Activated CD8-positive, alpha-beta T cell treated with anti-CD3 and anti-CD28 coated beads, Interleukin-2, amount 10 ng/mL, durations not matched to agents 7 days and 5 days (primary cell): Measurements from ENCODE around the gene AGAP3. TPM values are rescaled to one million over a fixed set of nuclear protein-coding genes. Genes with fewer than 3 reads are reported as not detected.

Experiments
- ATAC-seq: fragments of 150-1000 bp; cut with Tn5 transposase; one replicate; pipeline ENCODE4 v1.10.0; 2021; ENCODE audit warnings: moderate library complexity
- CTCF ChIA-PET: fragments of 350-600 bp; sonication (Branson Sonifier 250); formaldehyde crosslinking; loops from one replicate; lab custom pipeline; 2021; ENCODE audit warnings: antibody characterized with exemption; lab: Charles Lee
- POLR2A ChIA-PET: fragments of 350-600 bp; sonication (Branson Sonifier 250); formaldehyde crosslinking; loops from one replicate; lab custom pipeline; 2021; ENCODE audit warnings: antibody characterized with exemption; lab: Charles Lee
- DNase-seq: peaks from one replicate; pipeline ENCODE4 v3.0.0-alpha.2; 2020
- H3K27ac Mint-ChIP-seq: one replicate; pipeline ENCODE4 v1.8.0; 2021; ENCODE audit warnings: mild to moderate bottlenecking, mixed read lengths
- H3K27me3 Mint-ChIP-seq: one replicate; pipeline ENCODE4 v1.8.0; 2021; ENCODE audit warnings: low read depth, mixed read lengths
- H3K36me3 Mint-ChIP-seq: one replicate; pipeline ENCODE4 v1.8.0; 2021; ENCODE audit warnings: low read depth, mixed read lengths
- H3K4me1 Mint-ChIP-seq: one replicate; pipeline ENCODE4 v1.8.0; 2021; ENCODE audit warnings: low read depth, mixed read lengths
- H3K4me3 Mint-ChIP-seq: one replicate; pipeline ENCODE4 v1.8.0; 2021; ENCODE audit warnings: mild to moderate bottlenecking, mixed read lengths
- H3K9me3 Mint-ChIP-seq: one replicate; pipeline ENCODE4 v1.8.0; 2022; ENCODE audit warnings: mixed read lengths; ENCODE audit not compliant: insufficient read depth
- total RNA-seq, 2 experiments: library from RNA; stranded (reverse); gene quantifications; one replicate each; pipeline ENCODE4 v1.2.3, GENCODE V29; 2021

AGAP3 gene
- total RNA-seq, 2 experiments from 2014 or later, result 12.1 to 12.6 TPM

- ChIA-PET CTCF (no interaction called here), POLR2A (no interaction called here)
- Mint-ChIP-seq H3K4me1 (peaks cover 5% of the 10 kb centered on the region), H3K4me3 (no peak overlapping the region), H3K27ac (no peak overlapping the region), H3K9me3 (no peaks in the 10 kb centered on the region), H3K36me3 (no peaks in the 10 kb centered on the region), H3K27me3 (no peaks in the 10 kb centered on the region)
- no peak for ATAC-seq
- DNase-seq, result no peak
Observed at GRCh38 chr7:151131592-151132293, 45.5 kb downstream of the AGAP3 start.

DNA sequence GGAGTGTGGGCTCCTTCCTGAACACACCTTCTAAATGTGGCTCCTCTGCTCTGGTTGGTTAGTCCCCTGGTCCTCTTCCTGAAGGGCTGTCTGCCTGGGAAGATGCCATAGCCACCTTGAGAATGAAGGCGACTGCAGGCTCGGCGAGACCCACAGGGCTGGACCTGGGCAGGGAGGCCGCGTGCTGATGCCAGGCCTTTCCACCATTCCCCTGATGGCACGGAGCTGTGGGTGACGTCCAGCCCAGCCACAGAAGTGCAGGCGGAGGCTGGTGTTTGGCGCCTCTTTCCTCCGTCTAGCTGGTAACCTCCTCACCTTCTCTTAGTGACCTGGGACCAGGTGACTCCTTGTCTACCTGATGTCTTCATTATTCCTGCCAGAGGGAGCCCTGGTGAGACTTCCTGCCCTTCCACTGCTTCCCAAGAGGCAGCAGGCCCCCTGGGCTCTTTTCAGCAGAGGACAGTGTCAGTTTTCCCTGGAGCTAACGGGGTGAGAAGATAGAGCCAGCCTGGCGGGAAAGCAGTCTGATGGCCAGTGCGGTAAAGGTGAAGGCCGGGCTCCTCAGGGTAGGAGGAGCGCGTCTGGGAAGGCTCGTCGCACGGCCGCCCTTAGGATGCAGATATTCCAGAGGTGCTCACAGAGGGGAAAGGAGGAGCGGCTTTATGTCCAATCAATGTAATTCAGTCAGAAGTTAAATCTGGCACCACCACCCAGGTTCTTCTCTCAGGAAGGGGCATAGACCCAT, 46.4 kb downstream of the AGAP3 start:
- Mint-ChIP-seq H3K4me1 (peaks cover 5% of the 10 kb centered on the region), H3K9me3 (no peaks in the 10 kb centered on the region), H3K27me3 (no peaks in the 10 kb centered on the region), H3K27ac (no peak overlapping the region), H3K36me3 (no peaks in the 10 kb centered on the region), H3K4me3 (no peak overlapping the region)
- ATAC-seq (no peak), DNase-seq (no peak)
- POLR2A ChIA-PET, result no interaction called here
- CTCF ChIA-PET, result no interaction called here

- H3K36me3 Mint-ChIP-seq, result no peaks in the 10 kb centered on the region
- H3K9me3 Mint-ChIP-seq, result no peaks in the 10 kb centered on the region
- DNase-seq (no peak), ATAC-seq (no peak)
- no peaks in the 10 kb centered on the region for H3K27me3 Mint-ChIP-seq
- no peak overlapping the region for H3K4me3 Mint-ChIP-seq
- H3K4me1 Mint-ChIP-seq, result peaks cover 5% of the 10 kb centered on the region
- CTCF ChIA-PET, result no interaction called here
- POLR2A ChIA-PET, result no interaction called here
- H3K27ac Mint-ChIP-seq, result no peak overlapping the region
Observed at GRCh38 chr7:151133266-151133985, 47.2 kb downstream of the AGAP3 start.

DNA sequence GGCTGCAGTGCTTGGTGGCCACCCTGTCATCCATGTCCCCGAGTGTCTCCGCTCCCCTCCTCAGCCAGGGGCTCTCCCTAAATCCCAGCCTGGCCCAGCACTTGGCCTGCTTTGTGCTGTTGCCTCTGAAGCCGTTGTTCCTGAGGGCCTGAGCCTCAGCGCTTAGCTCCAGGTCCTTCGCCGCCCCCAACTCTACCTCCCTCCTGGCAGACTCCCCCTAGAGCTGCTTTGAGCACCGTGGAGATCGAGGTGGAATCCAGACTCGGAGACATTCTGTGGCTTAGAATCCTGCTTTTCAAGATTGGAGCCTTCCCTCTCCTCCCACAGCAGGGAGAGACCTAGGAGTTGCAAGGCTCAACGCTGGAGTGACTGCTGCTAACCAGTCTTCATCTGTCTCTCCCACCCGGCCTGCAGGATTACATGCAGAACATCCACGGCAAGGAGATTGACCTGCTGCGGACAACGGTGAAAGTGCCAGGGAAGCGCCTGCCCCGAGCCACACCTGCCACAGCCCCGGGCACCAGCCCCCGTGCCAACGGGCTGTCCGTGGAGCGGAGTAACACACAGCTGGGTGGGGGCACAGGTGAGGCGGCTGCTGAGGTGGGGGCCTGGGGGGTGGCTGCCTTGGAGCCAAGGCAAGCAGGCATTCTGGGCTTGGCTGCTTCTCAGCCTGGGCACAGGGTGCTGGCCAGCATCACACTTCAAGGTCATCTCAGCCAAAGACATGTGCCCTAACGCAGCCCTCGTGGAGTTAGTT, 47.9 kb downstream of the AGAP3 start:
- no peaks in the 10 kb centered on the region for H3K9me3 Mint-ChIP-seq
- no peaks in the 10 kb centered on the region for H3K27me3 Mint-ChIP-seq
- ATAC-seq, result no peak
- DNase-seq, result no peak
- H3K36me3 Mint-ChIP-seq, result no peaks in the 10 kb centered on the region
- H3K4me1 Mint-ChIP-seq, result peaks cover 5% of the 10 kb centered on the region
- POLR2A ChIA-PET, result no interaction called here
- CTCF ChIA-PET, result no interaction called here
- no peak overlapping the region for H3K27ac Mint-ChIP-seq
- no peak overlapping the region for H3K4me3 Mint-ChIP-seq

DNA sequence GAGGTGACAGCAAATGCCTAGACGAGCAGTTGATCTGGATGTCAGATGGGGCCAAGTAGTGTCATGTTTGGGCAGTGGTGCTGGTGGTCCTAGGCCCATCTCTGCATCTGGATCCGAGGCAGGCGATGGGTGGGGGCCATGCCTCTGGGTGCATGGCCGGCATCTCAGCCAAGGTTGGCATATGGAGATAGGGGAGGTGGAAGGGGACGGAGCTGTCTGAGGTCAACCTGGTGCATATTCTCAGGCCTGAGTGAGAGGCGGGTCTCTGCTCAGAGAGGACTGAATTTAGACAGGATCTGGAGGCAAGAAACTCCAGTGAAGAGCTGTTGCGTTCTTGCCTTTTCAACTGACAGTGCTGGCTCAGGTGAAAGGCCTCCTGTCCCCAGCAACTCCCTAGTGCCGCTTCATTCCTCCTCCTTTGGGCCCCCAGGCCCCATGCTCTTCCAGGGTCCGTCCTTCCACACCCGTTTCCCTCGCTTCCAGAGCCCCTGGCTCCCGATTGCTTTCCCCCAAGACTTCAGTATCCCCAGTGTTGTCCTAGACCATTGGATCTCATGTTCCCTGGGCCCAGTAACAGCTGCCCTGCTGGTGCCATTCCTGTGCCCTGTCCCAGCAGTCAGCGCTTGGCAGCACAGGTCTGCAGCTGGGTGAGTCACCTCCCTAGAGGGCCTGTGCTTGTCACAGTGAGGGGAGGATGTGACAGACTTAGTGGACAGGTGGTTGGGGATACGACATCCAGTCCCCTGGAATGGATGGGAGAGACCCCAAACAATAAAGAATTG, 48.7 kb downstream of the AGAP3 start:
- Mint-ChIP-seq H3K9me3 (no peaks in the 10 kb centered on the region), H3K4me3 (no peak overlapping the region), H3K36me3 (no peaks in the 10 kb centered on the region), H3K27me3 (no peaks in the 10 kb centered on the region), H3K4me1 (peaks cover 5% of the 10 kb centered on the region), H3K27ac (no peak overlapping the region)
- POLR2A ChIA-PET, result no interaction called here
- DNase-seq (no peak), ATAC-seq (no peak)
- CTCF ChIA-PET, result no interaction called here

- ATAC-seq, result no peak
- no peak overlapping the region for H3K4me3 Mint-ChIP-seq
- H3K27me3 Mint-ChIP-seq, result no peaks in the 10 kb centered on the region
- H3K27ac Mint-ChIP-seq, result no peak overlapping the region
- no peaks in the 10 kb centered on the region for H3K9me3 Mint-ChIP-seq
- no peaks in the 10 kb centered on the region for H3K36me3 Mint-ChIP-seq
- POLR2A ChIA-PET, result no interaction called here
- H3K4me1 Mint-ChIP-seq, result no peaks in the 10 kb centered on the region
- CTCF ChIA-PET, result no interaction called here
- no peak for DNase-seq
Observed at GRCh38 chr7:151135525-151135845, 49.2 kb downstream of the AGAP3 start.

- H3K4me3 Mint-ChIP-seq, result no peak overlapping the region
- ChIA-PET CTCF (no interaction called here), POLR2A (no interaction called here)
- H3K27me3 Mint-ChIP-seq, result no peaks in the 10 kb centered on the region
- H3K4me1 Mint-ChIP-seq, result no peaks in the 10 kb centered on the region
- no peaks in the 10 kb centered on the region for H3K36me3 Mint-ChIP-seq
- H3K9me3 Mint-ChIP-seq, result no peaks in the 10 kb centered on the region
- ATAC-seq, result no peak
- no peak overlapping the region for H3K27ac Mint-ChIP-seq
- DNase-seq, result no peak
Observed at GRCh38 chr7:151135866-151136843, 49.9 kb downstream of the AGAP3 start.

DNA sequence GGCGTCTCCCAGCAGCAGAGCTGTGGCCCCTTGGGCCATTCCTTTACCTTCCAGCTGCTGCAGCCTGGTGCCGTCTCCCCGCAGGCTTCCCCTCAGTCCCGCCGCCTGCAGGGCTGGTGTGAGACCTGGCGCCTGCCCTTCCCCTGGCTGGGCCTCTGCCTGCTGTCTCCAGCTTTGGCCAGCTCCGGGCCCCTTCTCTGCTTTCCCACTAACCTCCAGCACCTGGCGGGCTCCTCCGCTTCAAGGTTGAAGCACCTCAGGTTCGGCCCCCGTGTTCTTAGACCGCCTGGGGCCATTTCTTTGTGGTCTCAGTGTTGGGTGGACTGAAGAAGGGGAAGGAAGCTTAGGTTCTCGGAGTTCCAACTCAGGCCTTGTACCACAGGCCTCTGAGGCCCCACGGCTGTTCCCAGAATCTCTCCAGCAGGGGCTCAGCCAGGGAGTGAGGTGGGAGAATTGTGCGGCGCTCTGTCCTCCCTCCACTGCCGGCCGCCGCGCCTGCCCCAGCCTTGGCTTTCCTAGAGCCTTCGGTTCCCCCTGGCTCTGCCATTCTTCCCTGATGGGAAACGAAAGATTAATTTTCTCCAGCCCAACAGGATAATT, 50.9 kb downstream of the AGAP3 start:
- DNase-seq, result no peak
- Mint-ChIP-seq H3K27ac (no peak overlapping the region), H3K9me3 (no peaks in the 10 kb centered on the region), H3K27me3 (no peaks in the 10 kb centered on the region), H3K4me3 (no peak overlapping the region), H3K36me3 (no peaks in the 10 kb centered on the region), H3K4me1 (no peaks in the 10 kb centered on the region)
- CTCF ChIA-PET, result interaction anchor here (1.0 kb wide), 1 partner anchor 13 kb away, joined by 3 read pairs; no protein-coding TSS in a partner anchor
- POLR2A ChIA-PET, result no interaction called here
- ATAC-seq, result no peak

- Mint-ChIP-seq H3K9me3 (no peaks in the 10 kb centered on the region), H3K27ac (no peak overlapping the region), H3K36me3 (no peaks in the 10 kb centered on the region), H3K27me3 (no peaks in the 10 kb centered on the region), H3K4me1 (no peaks in the 10 kb centered on the region), H3K4me3 (no peak overlapping the region)
- CTCF ChIA-PET, result interaction anchor here (1.0 kb wide), 1 partner anchor 14 kb away, joined by 3 read pairs; no protein-coding TSS in a partner anchor
- no peak for DNase-seq
- POLR2A ChIA-PET, result no interaction called here
- ATAC-seq, result no peak
Observed at GRCh38 chr7:151137791-151138152, 51.5 kb downstream of the AGAP3 start.

DNA sequence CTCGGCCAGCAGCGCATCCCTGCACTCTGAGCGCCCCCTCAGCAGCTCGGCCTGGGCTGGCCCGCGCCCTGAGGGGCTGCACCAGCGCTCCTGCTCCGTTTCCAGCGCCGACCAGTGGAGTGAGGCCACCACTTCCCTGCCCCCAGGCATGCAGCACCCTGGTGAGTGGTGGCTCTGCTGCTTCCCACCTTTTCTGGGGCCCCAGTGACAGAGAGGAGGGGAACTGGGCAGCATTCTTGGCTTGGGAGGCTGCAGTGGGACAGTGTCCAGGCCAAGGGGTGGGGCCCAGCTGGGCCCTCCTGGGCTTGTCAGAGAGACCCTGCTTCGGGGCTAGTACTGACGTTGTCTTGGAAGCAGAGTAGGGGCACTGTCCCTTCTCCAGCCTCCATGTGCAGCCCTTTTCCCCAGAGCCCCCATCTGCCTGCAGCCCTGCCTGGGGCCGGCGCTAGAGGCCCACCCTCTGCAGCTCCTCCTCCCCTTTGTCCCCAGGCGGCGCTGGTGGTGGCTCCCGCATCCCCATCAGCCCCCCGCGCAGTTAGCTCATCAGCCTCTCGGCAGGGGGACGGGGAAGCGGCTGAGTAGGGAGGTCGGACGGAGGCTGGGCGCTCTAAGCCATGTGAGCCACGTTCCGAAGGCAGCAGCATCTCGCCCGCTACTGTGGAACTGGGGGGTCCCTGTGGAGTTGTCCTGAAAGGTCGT, 52.0 kb downstream of the AGAP3 start:
- ATAC-seq, result no peak
- H3K27me3 Mint-ChIP-seq, result no peaks in the 10 kb centered on the region
- H3K4me3 Mint-ChIP-seq, result no peak overlapping the region
- ChIA-PET POLR2A (no interaction called here), CTCF (interaction anchor here (0.5 to 1.0 kb wide), 2 partner anchors 14 to 32 kb away, joined by 3 read pairs; no protein-coding TSS in a partner anchor)
- no peaks in the 10 kb centered on the region for H3K9me3 Mint-ChIP-seq
- no peaks in the 10 kb centered on the region for H3K4me1 Mint-ChIP-seq
- DNase-seq, result no peak
- no peak overlapping the region for H3K27ac Mint-ChIP-seq
- no peaks in the 10 kb centered on the region for H3K36me3 Mint-ChIP-seq
